ENCODE data around the gene SIT1.
A peak's percentile ranks its signal among the peaks of the same experiment; 100 is the strongest.

SIT1 gene

GRCh38 chr9:35604578-35605350 is 46.0 kb downstream of the SIT1 start, which contains the start of gene TESK1:
TSS of gene TESK1 (plus strand) at chr9:35605262. CDS start at chr9:35605620, 358 bp downstream.
- Histone ChIP-seq H3K4me1 (ENCODE audit: control insufficient read depth, insufficient read depth, low read length) (peaks cover 12% of the 10 kb centered on the region), H3K9me3 (ENCODE audit: control insufficient read depth, low read length) (no peaks in the 10 kb centered on the region), H3K4me3 (ENCODE audit: low read length) (peak within 1 kb of the TSS; percentile 90), H3K36me3 (ENCODE audit: control insufficient read depth, insufficient read depth, low read length) (no peaks in the 10 kb centered on the region), H3K9ac (ENCODE audit: low read length) (peak within 1 kb of the TSS; percentile 87), H3K27me3 (ENCODE audit: control insufficient read depth, insufficient read depth, low read length) (no peaks in the 10 kb centered on the region)

DNA sequence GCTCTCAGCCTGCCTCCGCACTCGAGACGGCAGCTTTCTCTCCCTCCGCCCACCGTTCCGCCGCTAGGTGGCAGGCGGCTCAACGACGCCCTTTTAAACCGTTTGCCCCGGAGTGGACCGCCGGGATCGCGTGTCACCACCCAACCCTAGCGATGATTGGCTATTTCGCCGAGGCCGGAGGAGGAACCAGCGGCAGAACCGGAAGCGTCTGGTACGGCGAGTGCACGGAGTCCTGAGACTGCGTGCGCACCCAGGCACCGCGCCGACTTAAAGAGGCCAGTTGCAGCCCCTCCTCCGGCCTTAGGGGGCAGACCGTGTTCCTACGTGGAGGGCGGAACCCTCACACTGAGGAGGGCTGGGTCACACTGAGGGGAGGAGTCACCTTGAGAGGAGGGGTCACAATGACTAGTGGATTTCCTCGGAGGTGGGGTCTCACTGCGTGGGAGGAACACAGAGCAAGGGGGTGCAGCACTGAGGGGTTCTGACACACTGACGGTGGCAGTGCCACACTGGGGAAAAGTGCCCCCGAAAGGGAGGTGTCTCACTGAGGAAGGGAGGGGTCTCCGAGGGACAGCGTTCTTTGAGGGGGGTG is 46.6 kb downstream of the SIT1 start:
- Histone ChIP-seq H3K27me3 (ENCODE audit: control insufficient read depth, insufficient read depth, low read length) (no peaks in the 10 kb centered on the region), H3K9me3 (ENCODE audit: control insufficient read depth, low read length) (no peaks in the 10 kb centered on the region), H3K36me3 (ENCODE audit: control insufficient read depth, insufficient read depth, low read length) (no peaks in the 10 kb centered on the region), H3K4me3 (ENCODE audit: low read length) (peak overlapping the region; percentile 90), H3K9ac (ENCODE audit: low read length) (peak overlapping the region; percentile 87), H3K4me1 (ENCODE audit: control insufficient read depth, insufficient read depth, low read length) (peaks cover 18% of the 10 kb centered on the region)

DNA sequence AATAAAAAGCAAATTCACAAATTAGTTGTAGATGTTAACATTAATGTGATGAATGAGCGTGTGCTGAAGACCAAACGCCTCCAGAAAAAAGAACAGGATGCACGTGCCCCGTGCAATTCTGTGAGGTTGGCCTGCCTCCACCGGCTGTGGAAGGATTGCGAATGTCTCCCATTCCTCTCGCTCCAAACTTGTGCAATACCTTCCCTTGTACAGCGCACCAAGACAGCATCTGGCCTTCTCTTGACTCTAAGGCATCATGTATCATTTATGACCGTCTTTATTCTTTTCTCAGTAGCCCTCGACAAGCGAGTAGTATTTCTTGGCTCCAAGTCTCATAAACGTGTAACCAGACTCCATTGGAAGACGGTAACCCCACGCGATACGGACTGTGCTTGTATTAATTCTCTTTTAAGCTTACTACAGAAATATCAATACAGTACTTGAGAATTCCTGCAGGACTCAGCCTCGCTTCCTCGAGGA is 47.2 kb downstream of the SIT1 start:
- Histone ChIP-seq H3K4me3 (ENCODE audit: low read length) (peak overlapping the region; percentile 32), H3K9ac (ENCODE audit: low read length) (peak overlapping the region; percentile 83)

DNA sequence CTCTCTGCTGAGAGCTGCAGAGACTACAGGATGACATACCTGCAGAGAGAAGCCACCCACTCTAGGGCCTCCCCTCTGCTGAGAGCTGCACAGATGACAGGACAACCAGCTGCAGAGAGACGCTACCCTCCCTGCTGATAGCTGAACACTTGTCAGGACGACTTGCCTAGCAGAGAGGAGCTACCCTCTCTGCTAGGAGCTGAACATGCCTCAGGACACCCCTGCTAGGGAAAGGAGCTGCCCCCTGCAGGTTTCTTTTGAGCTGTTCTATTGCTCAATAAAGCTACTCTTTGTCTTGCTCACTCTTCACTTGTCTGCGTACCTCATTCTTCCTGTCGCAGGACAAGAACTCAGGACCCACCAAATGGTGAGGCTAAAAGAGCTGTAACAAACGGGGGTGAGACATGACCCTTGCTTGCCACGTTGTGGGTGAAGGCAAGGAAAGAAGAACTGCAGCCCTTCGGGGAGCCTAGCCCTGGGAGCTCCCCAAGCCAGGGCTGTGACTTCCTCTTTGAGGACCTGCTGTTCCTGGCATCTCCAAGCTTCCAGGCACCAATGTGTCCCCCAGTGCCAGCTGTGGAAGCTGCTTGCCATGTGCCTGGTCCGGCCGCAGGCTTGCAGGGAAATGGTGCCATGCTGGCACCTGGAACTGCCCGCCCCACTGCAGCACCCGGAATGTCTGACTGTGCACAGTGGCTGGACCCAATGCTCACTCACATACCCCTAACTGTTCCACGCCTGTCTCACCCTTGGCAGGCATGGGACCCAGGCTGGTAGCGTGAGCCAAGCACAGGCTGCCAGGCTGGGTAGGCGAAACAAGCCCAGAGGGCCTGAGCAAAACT is 50.7 kb downstream of the SIT1 start:
- H3K9ac ChIP-seq (ENCODE audit: low read length), result no peak overlapping the region
- H3K27me3 ChIP-seq (ENCODE audit: control insufficient read depth, insufficient read depth, low read length), result no peaks in the 10 kb centered on the region
- H3K36me3 ChIP-seq (ENCODE audit: control insufficient read depth, insufficient read depth, low read length), result no peaks in the 10 kb centered on the region
- H3K4me1 ChIP-seq (ENCODE audit: control insufficient read depth, insufficient read depth, low read length), result peaks cover 20% of the 10 kb centered on the region
- no peak overlapping the region for H3K4me3 ChIP-seq (ENCODE audit: low read length)
- no peaks in the 10 kb centered on the region for H3K9me3 ChIP-seq (ENCODE audit: control insufficient read depth, low read length)

More for the DNA sequence above, 47.2 kb downstream of the SIT1 start:
- no peaks in the 10 kb centered on the region for H3K27me3 ChIP-seq (ENCODE audit: control insufficient read depth, insufficient read depth, low read length)
- no peaks in the 10 kb centered on the region for H3K9me3 ChIP-seq (ENCODE audit: control insufficient read depth, low read length)
- peaks cover 23% of the 10 kb centered on the region for H3K4me1 ChIP-seq (ENCODE audit: control insufficient read depth, insufficient read depth, low read length)
- no peaks in the 10 kb centered on the region for H3K36me3 ChIP-seq (ENCODE audit: control insufficient read depth, insufficient read depth, low read length)
